Osteoblast (primary cell): ENCODE results near the gene VTI1A. TPM values are rescaled to one million over a fixed set of nuclear protein-coding genes. Genes with fewer than 3 reads are reported as not detected.
A peak's percentile ranks its signal among the peaks of the same experiment; 100 is the strongest.

Source experiments
- DNase-seq: peaks from one replicate; pipeline ENCODE4 v3.0.0; 2011; ENCODE audit warnings: low spot score, mixed read lengths; ENCODE audit not compliant: insufficient read length; ENCODE audit errors: missing footprints
- H2AFZ ChIP-seq: 2 replicates; pipeline ENCODE4 v1.6.0; 2011; ENCODE audit warnings: mild to moderate bottlenecking, low read length
- H3K27ac ChIP-seq: 2 replicates; pipeline ENCODE4 v1.5.1; 2011; ENCODE audit warnings: mild to moderate bottlenecking, low read depth, low read length, moderate library complexity
- H3K27me3 ChIP-seq: 2 replicates; pipeline ENCODE4 v1.6.0; 2012; ENCODE audit warnings: mild to moderate bottlenecking, control low read depth, inconsistent platforms, low read length, moderate library complexity; ENCODE audit not compliant: insufficient read depth
- H3K36me3 ChIP-seq: 2 replicates; pipeline ENCODE4 v1.5.1; 2011; ENCODE audit warnings: mild to moderate bottlenecking, low read length, control low read depth, moderate library complexity; ENCODE audit not compliant: insufficient read depth
- H3K4me1 ChIP-seq: 2 replicates; pipeline ENCODE4 v1.5.1; 2011; ENCODE audit warnings: mild to moderate bottlenecking, low read length, control low read depth, moderate library complexity; ENCODE audit not compliant: insufficient read depth
- H3K4me2 ChIP-seq: 2 replicates; pipeline ENCODE4 v1.6.0; 2011; ENCODE audit warnings: mild to moderate bottlenecking, low read length; ENCODE audit not compliant: insufficient read depth
- H3K4me3 ChIP-seq: fragments of 200-600 bp; sonication (generic); 3 replicates; pipeline ENCODE4 v1.5.1; 2012; ENCODE audit warnings: mild to moderate bottlenecking, low read length, inconsistent platforms; ENCODE audit not compliant: insufficient read depth
- H3K79me2 ChIP-seq: 2 replicates; pipeline ENCODE4 v1.6.0; 2012; ENCODE audit warnings: mild to moderate bottlenecking, low read length, control low read depth, inconsistent platforms; ENCODE audit not compliant: insufficient read depth
- H3K9me3 ChIP-seq: 2 replicates; pipeline ENCODE4 v1.5.1; 2011; ENCODE audit warnings: low read depth, low read length, control low read depth
- H4K20me1 ChIP-seq: 2 replicates; pipeline ENCODE4 v1.6.0; 2012; ENCODE audit warnings: mild to moderate bottlenecking, low read length, control low read depth; ENCODE audit not compliant: insufficient read depth
- CTCF ChIP-seq: IDR thresholded peaks from 2 replicates; pipeline ENCODE4 v1.5.1; 2011; ENCODE audit warnings: mild to moderate bottlenecking, low read depth, low read length, moderate library complexity; ENCODE audit errors: extremely low read depth
- total RNA-seq: library from RNA; depleted of rRNA; stranded (reverse); fragments of >200 nt; gene quantifications from 2 replicates; pipeline ENCODE4 v1.2.3, GENCODE V29; 2012

Gene VTI1A
- total RNA-seq, 1 donor = 34.7 TPM

- Histone ChIP-seq H3K27me3 (no peaks in the 10 kb centered on the region), H3K4me1 (peaks cover 6% of the 10 kb centered on the region), H3K79me2 (no peaks in the 10 kb centered on the region), H3K27ac (no peak overlapping the region), H3K9me3 (no peaks in the 10 kb centered on the region), H2AFZ (no peak overlapping the region), H3K4me2 (no peak overlapping the region), H3K36me3 (no peaks in the 10 kb centered on the region), H3K4me3 (no peak overlapping the region), H4K20me1 (peaks cover 3% of the 10 kb centered on the region)
- TF ChIP-seq CTCF = no peak
- DNase-seq = no peak
These were observed 190.9 kb downstream of the VTI1A start for GRCh38 chr10:112637901-112638300.

GRCh38 chr10:112639298-112639697 is 192.3 kb downstream of the VTI1A start:
- H3K4me2 ChIP-seq = no peak overlapping the region
- H3K27me3 ChIP-seq = no peaks in the 10 kb centered on the region
- H2AFZ ChIP-seq = no peak overlapping the region
- no peak for DNase-seq
- no peak for TF ChIP-seq CTCF
- H3K9me3 ChIP-seq = no peaks in the 10 kb centered on the region
- peaks cover under 1% of the 10 kb centered on the region for H3K4me1 ChIP-seq
- no peaks in the 10 kb centered on the region for H3K79me2 ChIP-seq
- H3K4me3 ChIP-seq = no peak overlapping the region
- no peaks in the 10 kb centered on the region for H3K36me3 ChIP-seq
- H4K20me1 ChIP-seq = peaks cover 3% of the 10 kb centered on the region
- H3K27ac ChIP-seq = no peak overlapping the region

GRCh38 chr10:112640638-112641037 is 193.6 kb downstream of the VTI1A start:
- Histone ChIP-seq H3K4me2 (no peak overlapping the region), H3K9me3 (no peaks in the 10 kb centered on the region), H3K36me3 (no peaks in the 10 kb centered on the region), H3K27me3 (no peaks in the 10 kb centered on the region), H3K4me1 (no peaks in the 10 kb centered on the region), H3K27ac (no peak overlapping the region), H2AFZ (no peak overlapping the region), H4K20me1 (peaks cover 3% of the 10 kb centered on the region), H3K79me2 (no peaks in the 10 kb centered on the region), H3K4me3 (no peak overlapping the region)
- DNase-seq = no peak
- TF ChIP-seq CTCF = no peak

- no peak for TF ChIP-seq CTCF
- DNase-seq = peak; percentile 19
- H3K4me2 ChIP-seq = no peak overlapping the region
- no peaks in the 10 kb centered on the region for H3K36me3 ChIP-seq
- H3K79me2 ChIP-seq = no peaks in the 10 kb centered on the region
- H4K20me1 ChIP-seq = peaks cover 3% of the 10 kb centered on the region
- no peak overlapping the region for H3K4me3 ChIP-seq
- no peaks in the 10 kb centered on the region for H3K9me3 ChIP-seq
- H3K27ac ChIP-seq = no peak overlapping the region
- H3K27me3 ChIP-seq = no peaks in the 10 kb centered on the region
- H3K4me1 ChIP-seq = no peaks in the 10 kb centered on the region
- no peak overlapping the region for H2AFZ ChIP-seq
These were observed 196.7 kb downstream of the VTI1A start for GRCh38 chr10:112643600-112644264.
